ENCODE data around the gene CDH4. TPM values are rescaled to one million over a fixed set of nuclear protein-coding genes. Genes with fewer than 3 reads are reported as not detected.
"Not testable (repeated sequence)": the region's sequence is repeated elsewhere in the genome, so short reads cannot be mapped to it uniquely, and the experiment has no call there.

Gene CDH4
- total RNA-seq, 1 donor from 2014 or later: 0.06 TPM

- Histone ChIP-seq H3K9me3 (no peaks in the 10 kb centered on the region), H3K4me3 (no peak overlapping the region), H3K27ac (no peak overlapping the region), H3K27me3 (ENCODE audit: low read depth) (peaks cover 10% of the 10 kb centered on the region), H3K36me3 (no peaks in the 10 kb centered on the region), H3K4me1 (no peaks in the 10 kb centered on the region)
- intact Hi-C loops (cut with DNase I): no loop called here
- DNase-seq (no peak), ATAC-seq (no peak)
- no peak for TF ChIP-seq CTCF (IDR thresholded peaks at IDR 0.05)
Measured at GRCh38 chr20:61478611-61479305, 226.7 kb downstream of the CDH4 start.

- ATAC-seq; H3K4me1 ChIP-seq; H3K9me3 ChIP-seq; H3K4me3 ChIP-seq; H3K36me3 ChIP-seq; H3K27ac ChIP-seq; DNase-seq; intact Hi-C loops (cut with DNase I); H3K27me3 ChIP-seq (ENCODE audit: low read depth): not testable (repeated sequence)
Measured at GRCh38 chr20:61479433-61479832, 227.4 kb downstream of the CDH4 start.

- H3K27ac ChIP-seq: no peak overlapping the region
- no peaks in the 10 kb centered on the region for H3K36me3 ChIP-seq
- intact Hi-C loops (cut with DNase I): no loop called here
- H3K9me3 ChIP-seq: no peaks in the 10 kb centered on the region
- H3K4me3 ChIP-seq: no peak overlapping the region
- no peaks in the 10 kb centered on the region for H3K4me1 ChIP-seq
- no peak for ATAC-seq
- TF ChIP-seq CTCF (IDR thresholded peaks at IDR 0.05): no peak
- peaks cover 10% of the 10 kb centered on the region for H3K27me3 ChIP-seq (ENCODE audit: low read depth)
- DNase-seq: no peak
Measured at GRCh38 chr20:61480158-61480825, 228.2 kb downstream of the CDH4 start.

- Histone ChIP-seq H3K27me3 (ENCODE audit: low read depth) (peaks cover 16% of the 10 kb centered on the region), H3K4me1 (no peaks in the 10 kb centered on the region), H3K27ac (no peak overlapping the region), H3K9me3 (no peaks in the 10 kb centered on the region), H3K4me3 (no peak overlapping the region), H3K36me3 (no peaks in the 10 kb centered on the region)
- no peak for ATAC-seq
- intact Hi-C loops (cut with DNase I): no loop called here
- TF ChIP-seq CTCF (IDR thresholded peaks at IDR 0.05): no peak
- no peak for DNase-seq
Measured at GRCh38 chr20:61482056-61482887, 230.2 kb downstream of the CDH4 start.

- ATAC-seq (no peak), DNase-seq (no peak)
- H3K36me3 ChIP-seq: no peaks in the 10 kb centered on the region
- no peak overlapping the region for H3K27ac ChIP-seq
- no peaks in the 10 kb centered on the region for H3K9me3 ChIP-seq
- intact Hi-C loops (cut with DNase I): no loop called here
- no peak overlapping the region for H3K4me3 ChIP-seq
- no peak for TF ChIP-seq CTCF (IDR thresholded peaks at IDR 0.05)
- H3K27me3 ChIP-seq (ENCODE audit: low read depth): peaks cover 12% of the 10 kb centered on the region
- H3K4me1 ChIP-seq: no peaks in the 10 kb centered on the region
Measured at GRCh38 chr20:61482901-61483300, 230.8 kb downstream of the CDH4 start.
